Right kidney (tissue), 1 donor: ENCODE results near the gene IL17RA.
"Not testable (repeated sequence)": the region's sequence is repeated elsewhere in the genome, so short reads cannot be mapped to it uniquely, and the experiment has no call there.

Experiments
- DNase-seq: peaks from one replicate; pipeline ENCODE4 v3.0.0-alpha.2; 2016

The IL17RA gene

DNA sequence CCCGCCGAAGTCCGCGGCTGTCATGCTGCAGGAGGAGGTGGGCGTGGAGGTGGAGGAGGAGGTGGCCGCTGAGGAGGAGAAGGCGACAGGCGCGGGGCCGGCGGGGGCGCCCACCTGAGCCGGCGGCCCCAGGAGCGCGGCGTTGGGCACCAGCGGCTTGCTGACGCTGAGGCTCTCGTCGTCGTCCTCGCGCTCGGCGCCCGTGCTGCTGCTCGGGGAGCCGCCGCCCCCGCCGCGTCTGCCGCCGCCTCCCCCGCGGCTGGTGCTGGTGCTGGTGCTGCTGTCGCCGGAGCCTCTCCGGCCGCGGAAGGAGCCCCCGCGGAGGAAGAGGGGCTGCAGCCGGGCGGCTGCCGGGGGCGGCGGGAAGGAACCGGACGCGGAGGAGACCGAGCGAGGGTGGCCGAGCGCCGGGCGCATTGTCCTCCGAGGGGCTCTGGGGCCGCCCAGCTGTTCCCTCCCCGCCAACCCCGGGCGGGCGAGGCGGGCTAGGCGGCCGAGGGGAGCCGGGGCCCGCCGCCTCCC lies 36.0 kb downstream of the IL17RA start:
- peak; percentile 73 for DNase-seq

DNA sequence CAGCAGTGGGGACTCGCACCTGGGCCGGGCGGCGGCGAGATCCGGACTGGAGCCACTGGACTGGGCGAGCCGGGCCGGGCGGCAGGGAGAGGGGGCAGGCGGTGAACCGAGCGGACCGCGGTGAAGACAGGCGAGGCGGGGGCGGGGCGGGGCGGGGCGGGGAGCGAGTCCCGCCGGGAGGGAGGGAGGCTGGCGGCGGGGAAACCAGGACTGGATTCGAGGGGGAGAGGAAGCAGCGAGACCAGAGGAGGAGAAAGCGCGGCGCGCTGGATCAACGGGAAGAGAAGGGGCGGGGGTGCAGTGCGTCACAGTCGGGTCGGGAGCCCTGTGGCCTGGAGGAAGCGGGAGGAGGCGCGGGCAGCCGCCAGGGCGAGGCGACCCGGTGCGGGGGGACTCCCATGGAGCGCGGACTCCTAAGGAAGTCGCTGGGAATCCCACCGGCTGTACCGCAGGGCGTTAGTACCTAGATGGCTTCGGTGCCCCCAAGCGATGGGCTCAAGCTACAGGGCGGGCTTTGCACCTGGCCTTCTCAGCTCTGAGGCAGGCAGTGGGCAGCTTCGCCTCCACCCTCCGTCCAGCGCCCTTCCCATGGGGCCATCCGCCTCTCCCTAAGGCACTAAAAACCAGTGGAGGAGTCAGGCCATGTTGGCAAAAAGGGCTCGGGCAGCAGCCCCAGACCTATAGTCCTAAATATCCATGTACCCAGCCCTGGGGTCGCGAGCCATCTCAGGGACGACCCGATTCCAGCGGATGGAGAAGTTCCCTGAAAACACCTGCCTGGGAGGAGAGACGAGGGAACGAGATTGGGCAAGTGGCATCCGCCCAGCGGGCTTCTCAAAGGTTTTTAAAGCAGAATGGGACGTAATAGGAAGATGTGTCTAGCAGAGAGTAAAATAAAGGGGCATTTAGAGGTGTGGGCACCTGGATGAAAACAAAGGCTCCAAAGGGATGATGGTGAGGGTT lies 36.7 kb downstream of the IL17RA start, which contains the start of gene TMEM121B:
TMEM121B (minus strand) TSS at position 128 of the 963 bp plus-strand sequence. CDS start 233 bp downstream, outside the sequence.
- peak; percentile 72 for DNase-seq

GRCh38 chr22:17130199-17130598 lies 45.4 kb downstream of the IL17RA start:
- DNase-seq, result no peak

- no peak for DNase-seq
Observed at GRCh38 chr22:17131686-17132085, 46.9 kb downstream of the IL17RA start.

DNA sequence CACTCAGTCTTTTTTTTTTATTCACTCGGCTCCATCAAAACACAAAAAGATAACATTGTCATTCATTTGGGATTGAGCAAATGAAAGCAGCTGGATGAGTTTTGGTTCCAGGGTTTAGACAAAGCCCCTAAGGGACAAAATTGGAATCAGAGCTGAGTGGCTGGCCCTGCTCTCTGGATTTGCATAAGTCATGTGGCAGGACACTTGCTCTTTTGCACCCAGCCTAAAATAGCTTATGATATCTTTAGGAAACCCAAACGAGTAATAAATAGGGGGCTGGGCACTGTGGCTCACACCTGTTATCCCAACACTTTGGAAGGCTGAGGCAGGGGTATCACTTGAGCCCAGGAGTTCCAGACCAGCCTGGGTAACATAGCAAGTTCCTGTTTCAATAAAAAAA lies 47.3 kb downstream of the IL17RA start:
- no peak for DNase-seq

DNA sequence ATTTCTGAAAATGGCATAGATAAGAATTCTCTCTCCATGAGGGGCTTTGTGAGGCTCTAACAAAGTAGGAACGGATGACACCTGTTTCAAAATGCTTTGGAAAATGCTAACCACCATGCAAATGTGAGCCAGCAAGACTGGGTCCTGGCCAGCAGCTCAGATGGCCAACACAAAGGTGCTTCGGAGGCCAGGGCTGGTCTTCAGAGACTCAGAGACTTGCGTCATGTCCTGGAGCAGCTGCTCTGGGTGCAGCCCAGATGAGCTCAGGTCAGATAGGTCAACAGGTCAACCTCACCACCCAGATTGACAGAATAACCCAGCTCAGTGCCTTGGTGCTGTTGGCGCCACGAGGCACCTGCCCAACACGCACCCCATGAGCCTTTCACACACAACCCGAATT lies 48.3 kb downstream of the IL17RA start:
- no peak for DNase-seq

DNA sequence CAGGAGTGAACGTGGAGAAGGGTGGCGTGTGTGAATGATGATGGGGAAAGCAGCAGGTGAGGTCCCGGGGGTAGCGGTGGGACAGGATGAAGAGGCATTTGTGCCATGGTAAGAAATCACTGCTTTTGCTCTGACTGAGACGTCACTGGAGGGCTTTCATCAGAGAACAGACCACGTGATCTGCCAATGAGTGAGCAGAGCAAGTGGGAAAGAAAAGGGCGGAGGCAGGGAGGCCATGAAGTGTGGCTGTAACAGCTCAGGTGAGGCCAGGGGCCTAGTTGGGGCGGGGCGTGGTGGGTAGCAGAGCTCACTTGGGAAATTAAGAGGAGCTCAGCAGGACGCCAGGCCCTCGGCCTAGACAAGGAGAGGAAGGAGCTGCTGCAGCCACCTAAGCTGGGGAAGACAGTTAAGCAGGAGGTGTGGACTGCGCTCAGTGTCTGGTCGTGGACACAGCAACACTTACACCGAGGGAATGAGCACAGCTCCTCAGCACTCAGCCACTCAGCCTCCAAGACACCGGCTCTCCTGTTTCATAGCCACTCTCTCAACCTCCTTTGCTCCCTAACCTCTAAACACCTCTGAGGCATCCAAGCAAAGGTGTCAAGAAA lies 50.5 kb downstream of the IL17RA start:
- no peak for DNase-seq

- no peak for DNase-seq
Observed at GRCh38 chr22:17137170-17137569, 52.4 kb downstream of the IL17RA start.

DNA sequence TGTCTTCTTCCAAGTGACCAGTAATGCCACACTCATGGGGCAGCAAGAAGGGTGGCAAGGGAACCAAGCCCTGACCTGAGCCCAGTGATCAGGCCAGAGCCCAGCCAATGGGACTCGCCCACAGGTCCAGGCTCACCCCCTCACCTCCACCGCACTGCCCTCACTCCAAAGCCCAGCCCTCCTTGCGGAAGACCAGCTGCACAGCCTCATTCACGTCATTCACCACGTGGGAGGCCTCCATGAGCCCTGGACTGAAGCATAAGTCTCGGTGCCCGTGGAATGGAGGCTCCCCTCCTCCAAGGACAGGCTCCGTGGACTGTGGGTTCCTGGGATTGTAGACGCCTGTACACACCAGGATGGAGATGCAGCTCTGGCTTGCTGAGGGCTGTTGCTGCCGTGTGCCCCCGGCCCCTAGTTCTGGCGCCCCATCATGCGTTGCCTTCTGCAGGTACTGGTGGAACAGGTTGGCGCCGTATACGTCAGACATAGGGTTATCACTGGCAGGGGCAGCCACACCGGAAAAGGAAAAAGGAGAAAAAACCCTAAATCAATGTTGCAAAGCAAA lies 53.1 kb downstream of the IL17RA start:
- DNase-seq, result no peak

- DNase-seq, result no peak
Observed at GRCh38 chr22:17138513-17138912, 53.7 kb downstream of the IL17RA start.

DNA sequence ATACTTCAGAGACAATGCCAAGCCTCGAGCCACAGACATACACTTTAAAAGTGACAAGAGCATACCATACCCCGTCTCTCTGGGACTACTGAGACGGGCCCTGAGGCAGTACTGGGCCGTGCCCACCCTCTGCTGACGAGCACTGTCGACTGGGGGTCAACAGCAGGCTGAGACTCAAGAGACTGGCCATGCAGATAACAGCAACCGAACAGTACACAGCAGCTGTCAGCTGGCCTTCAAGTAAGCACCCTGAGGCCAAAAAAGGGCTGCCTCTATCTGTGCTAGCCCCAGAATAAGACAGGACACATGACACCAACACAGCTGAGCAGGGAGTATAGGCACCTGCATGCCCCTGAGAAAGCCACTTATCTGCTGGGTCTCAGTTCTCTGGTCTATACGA lies 55.2 kb downstream of the IL17RA start:
- DNase-seq, result no peak

GRCh38 chr22:17140826-17141766 lies 56.3 kb downstream of the IL17RA start:
- no peak for DNase-seq

DNA sequence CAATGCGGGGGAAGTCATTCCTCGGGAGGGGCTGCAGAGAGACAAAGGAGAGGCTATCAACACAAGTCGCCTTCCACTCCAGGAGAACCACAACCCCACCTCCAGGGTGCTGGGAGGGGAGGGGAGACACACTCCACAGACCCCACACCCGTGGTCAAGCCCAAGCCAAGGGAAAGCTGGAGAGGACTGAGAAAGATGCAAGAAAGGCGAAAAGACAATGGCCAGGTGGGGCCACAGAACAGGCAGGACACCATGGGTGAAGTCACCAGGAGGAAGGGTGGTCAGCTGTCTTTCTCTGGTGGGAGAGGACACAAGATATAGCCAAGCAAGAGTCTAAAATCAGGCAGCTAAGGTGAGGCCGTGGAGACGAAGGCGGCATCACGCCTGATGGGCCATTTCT lies 58.3 kb downstream of the IL17RA start:
- DNase-seq, result no peak

- no peak for DNase-seq
Observed at GRCh38 chr22:17143826-17144225, 59.0 kb downstream of the IL17RA start.

GRCh38 chr22:17145021-17145680 lies 60.4 kb downstream of the IL17RA start:
- no peak for DNase-seq

GRCh38 chr22:17147458-17147857 lies 62.7 kb downstream of the IL17RA start:
- not testable (repeated sequence) for DNase-seq

- no peak for DNase-seq
Observed at GRCh38 chr22:17149076-17149815, 64.4 kb downstream of the IL17RA start.

GRCh38 chr22:17152340-17152739 lies 67.5 kb downstream of the IL17RA start:
- no peak for DNase-seq

DNA sequence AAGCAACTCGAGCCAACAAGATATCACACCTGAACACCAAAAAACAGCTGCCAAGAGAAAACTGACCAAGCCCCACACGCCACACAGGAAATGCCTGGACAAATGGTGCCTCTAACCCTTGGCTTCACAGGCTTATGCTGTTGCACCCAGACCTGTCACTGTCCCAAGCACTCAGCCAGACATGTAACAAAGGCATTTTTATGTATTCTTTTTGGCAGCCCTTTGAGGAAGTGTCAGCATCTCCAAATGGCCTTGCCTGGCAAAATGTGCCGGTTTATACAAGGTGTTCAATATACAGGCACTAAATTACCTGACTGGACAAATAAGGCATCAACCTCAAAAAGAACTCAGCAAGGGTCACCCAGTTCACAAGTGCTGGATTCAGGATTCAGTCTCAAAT lies 68.2 kb downstream of the IL17RA start:
- no peak for DNase-seq

GRCh38 chr22:17155941-17156340 lies 71.1 kb downstream of the IL17RA start:
- DNase-seq, result no peak

DNA sequence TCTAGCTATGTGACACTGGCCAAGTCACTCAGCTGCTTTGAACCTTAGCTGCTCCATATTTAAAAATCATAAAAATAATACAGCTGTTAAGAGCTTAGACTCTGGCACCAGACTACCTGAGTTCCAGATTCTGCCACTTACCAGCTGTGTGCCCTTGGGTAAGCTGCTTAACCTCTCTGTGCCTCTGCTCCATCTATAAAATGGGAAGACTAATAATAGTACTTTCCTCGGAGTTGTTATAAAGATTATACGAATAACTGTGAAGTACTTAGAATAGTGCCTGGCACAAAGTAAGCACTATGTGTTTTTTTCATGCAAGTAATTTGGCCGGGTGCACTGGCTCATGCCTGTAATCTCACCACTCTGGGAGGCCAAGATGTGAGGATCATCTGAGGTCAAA lies 72.9 kb downstream of the IL17RA start:
- DNase-seq, result no peak
